GM18505 (cell line): Measurements from ENCODE around the gene STARD13.

Experiments used
- ATAC-seq: cut with Tn5 transposase; IDR thresholded peaks from one replicate; pipeline ENCODE4 v1.9.1; 2021; ENCODE audit not compliant: unreplicated experiment
- POLR2A ChIP-seq: IDR thresholded peaks from 4 replicates; pipeline ENCODE4 v1.6.1; 2011; ENCODE audit warnings: borderline replicate concordance; ENCODE audit not compliant: insufficient read depth, insufficient read length; ENCODE audit errors: extremely low read depth

Gene STARD13

GRCh38 chr13:33318037-33318436, 32.5 kb upstream of the STARD13 start:
- ATAC-seq = no peak
- TF ChIP-seq POLR2A = no peak

GRCh38 chr13:33316890-33317289, 31.3 kb upstream of the STARD13 start:
- TF ChIP-seq POLR2A = no peak
- no peak for ATAC-seq

GRCh38 chr13:33313504-33313903, 27.9 kb upstream of the STARD13 start:
- ATAC-seq = no peak
- no peak for TF ChIP-seq POLR2A

- TF ChIP-seq POLR2A = no peak
- ATAC-seq = no peak
These were observed 27.3 kb upstream of the STARD13 start for GRCh38 chr13:33312861-33313212.

GRCh38 chr13:33312150-33312860, 26.8 kb upstream of the STARD13 start:
- no peak for TF ChIP-seq POLR2A
- ATAC-seq = no peak

- ATAC-seq = no peak
These were observed 25.5 kb upstream of the STARD13 start for GRCh38 chr13:33311040-33311439.

GRCh38 chr13:33310245-33311038, 24.9 kb upstream of the STARD13 start:
- TF ChIP-seq POLR2A = no peak
- no peak for ATAC-seq

More at GRCh38 chr13:33311040-33311439, 25.5 kb upstream of the STARD13 start:
- no peak for TF ChIP-seq POLR2A

- no peak for TF ChIP-seq POLR2A
- ATAC-seq = no peak
These were observed 23.3 kb upstream of the STARD13 start for GRCh38 chr13:33308863-33309262.

GRCh38 chr13:33307843-33308242, 22.3 kb upstream of the STARD13 start:
- no peak for ATAC-seq
- no peak for TF ChIP-seq POLR2A

- no peak for ATAC-seq
- no peak for TF ChIP-seq POLR2A
These were observed 18.5 kb upstream of the STARD13 start for GRCh38 chr13:33303855-33304597.

- ATAC-seq = no peak
- no peak for TF ChIP-seq POLR2A
These were observed 14.1 kb upstream of the STARD13 start for GRCh38 chr13:33299626-33300025.

GRCh38 chr13:33296793-33297425, 11.4 kb upstream of the STARD13 start:
- no peak for TF ChIP-seq POLR2A
- no peak for ATAC-seq

GRCh38 chr13:33292712-33293111, 7.2 kb upstream of the STARD13 start:
- TF ChIP-seq POLR2A = no peak
- no peak for ATAC-seq
